ENCODE data around the gene NLRP9. TPM values are rescaled to one million over a fixed set of nuclear protein-coding genes. Genes with fewer than 3 reads are reported as not detected.

Gene NLRP9
- total RNA-seq, 3 donors from 2014 or later: not detected

GRCh38 chr19:55667006-55667381, 71.2 kb downstream of the NLRP9 start:
- Mint-ChIP-seq H3K27me3 (ENCODE audit: low read depth) (no peaks in the 10 kb centered on the region), H3K4me3 (no peak overlapping the region), H3K9me3 (no peaks in the 10 kb centered on the region), H3K4me1 (ENCODE audit: low read depth) (peaks cover 24% of the 10 kb centered on the region), H3K36me3 (ENCODE audit: insufficient read depth) (peaks cover 44% of the 10 kb centered on the region)
- ATAC-seq (no peak), DNase-seq (no peak)

DNA sequence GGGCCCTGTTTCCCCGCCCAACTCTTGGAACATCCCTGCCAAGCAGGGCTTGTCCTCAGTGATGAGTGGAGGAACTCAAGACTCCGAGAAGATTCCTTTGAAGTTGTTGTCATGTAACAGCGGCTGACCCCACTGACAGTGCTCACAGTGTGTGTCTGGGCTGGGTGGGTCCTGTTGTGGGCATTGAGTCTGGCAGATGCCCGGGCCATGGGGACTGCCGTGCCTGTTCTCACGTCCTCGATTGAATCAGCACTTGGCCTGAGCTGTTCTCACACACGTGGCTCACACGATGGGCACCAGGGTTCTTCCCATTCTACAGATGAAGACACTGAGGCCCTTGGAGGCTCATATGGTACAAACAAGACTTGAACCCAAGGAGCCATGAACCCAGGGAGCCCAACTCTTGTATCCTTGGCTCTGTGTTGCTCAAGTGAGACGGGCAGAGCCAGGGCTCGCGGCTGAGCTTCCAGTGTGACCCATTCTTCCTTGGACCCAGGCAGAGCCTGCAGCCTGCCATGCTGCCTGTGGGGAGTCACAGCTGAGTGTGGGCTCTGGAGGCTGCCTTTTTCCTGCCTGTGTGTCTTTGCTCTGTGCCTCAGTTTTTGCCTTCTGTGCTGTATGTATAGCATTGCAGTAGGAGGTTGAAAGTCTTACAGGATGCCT, 71.7 kb downstream of the NLRP9 start:
- Mint-ChIP-seq H3K4me1 (ENCODE audit: low read depth) (peaks cover 24% of the 10 kb centered on the region), H3K27me3 (ENCODE audit: low read depth) (no peaks in the 10 kb centered on the region), H3K9me3 (no peaks in the 10 kb centered on the region), H3K36me3 (ENCODE audit: insufficient read depth) (peaks cover 46% of the 10 kb centered on the region), H3K4me3 (no peak overlapping the region)
- no peak for DNase-seq
- no peak for ATAC-seq

DNA sequence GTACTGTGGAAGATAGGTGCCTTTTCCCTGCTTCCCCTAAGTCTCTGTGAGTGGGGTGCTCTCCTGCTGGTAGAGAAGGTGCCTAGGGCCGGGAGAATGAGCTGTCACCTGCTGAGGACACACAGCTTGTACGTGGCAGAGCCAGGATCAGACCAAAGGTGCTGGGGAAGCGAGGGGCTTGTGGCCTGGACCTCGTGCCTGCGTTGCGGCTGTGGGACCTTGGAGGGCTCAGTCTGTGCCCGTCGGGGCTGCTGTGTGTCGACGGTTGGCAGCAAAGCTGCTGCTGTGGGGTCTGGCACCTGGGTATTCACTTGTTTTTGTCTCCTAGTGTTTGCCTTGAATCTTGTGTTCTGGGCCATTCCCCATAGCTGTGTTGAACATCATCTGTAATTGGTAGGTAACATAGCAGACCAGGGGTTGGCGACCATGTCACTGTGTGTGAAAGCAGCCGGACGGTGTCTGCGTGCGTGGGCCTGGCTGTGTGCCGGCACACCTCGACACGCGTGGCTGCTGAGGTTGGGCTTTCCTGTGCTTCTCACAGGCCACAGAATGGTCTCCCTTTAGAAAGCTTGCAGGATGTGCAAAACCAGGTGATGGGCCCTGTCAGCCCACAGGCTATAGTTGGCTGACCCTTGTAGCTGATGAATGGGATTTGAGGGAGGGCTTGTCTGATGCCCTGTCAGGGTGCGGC, 74.2 kb downstream of the NLRP9 start:
- H3K27me3 Mint-ChIP-seq (ENCODE audit: low read depth): no peaks in the 10 kb centered on the region
- H3K36me3 Mint-ChIP-seq (ENCODE audit: insufficient read depth): peaks cover 37% of the 10 kb centered on the region
- peaks cover 14% of the 10 kb centered on the region for H3K4me1 Mint-ChIP-seq (ENCODE audit: low read depth)
- DNase-seq: no peak
- H3K4me3 Mint-ChIP-seq: no peak overlapping the region
- H3K9me3 Mint-ChIP-seq: no peaks in the 10 kb centered on the region
- no peak for ATAC-seq

- no peak overlapping the region for H3K4me3 Mint-ChIP-seq
- H3K9me3 Mint-ChIP-seq: no peaks in the 10 kb centered on the region
- DNase-seq (no peak), ATAC-seq (no peak)
- no peaks in the 10 kb centered on the region for H3K27me3 Mint-ChIP-seq (ENCODE audit: low read depth)
- peaks cover 30% of the 10 kb centered on the region for H3K4me1 Mint-ChIP-seq (ENCODE audit: low read depth)
- H3K36me3 Mint-ChIP-seq (ENCODE audit: insufficient read depth): peaks cover 43% of the 10 kb centered on the region
These were observed 76.4 kb downstream of the NLRP9 start for GRCh38 chr19:55661826-55662225.

GRCh38 chr19:55660991-55661390, 77.2 kb downstream of the NLRP9 start:
- Mint-ChIP-seq H3K36me3 (ENCODE audit: insufficient read depth) (peaks cover 47% of the 10 kb centered on the region), H3K4me1 (ENCODE audit: low read depth) (peaks cover 33% of the 10 kb centered on the region), H3K27me3 (ENCODE audit: low read depth) (no peaks in the 10 kb centered on the region), H3K4me3 (no peak overlapping the region), H3K9me3 (no peaks in the 10 kb centered on the region)
- no peak for DNase-seq
- ATAC-seq: no peak

DNA sequence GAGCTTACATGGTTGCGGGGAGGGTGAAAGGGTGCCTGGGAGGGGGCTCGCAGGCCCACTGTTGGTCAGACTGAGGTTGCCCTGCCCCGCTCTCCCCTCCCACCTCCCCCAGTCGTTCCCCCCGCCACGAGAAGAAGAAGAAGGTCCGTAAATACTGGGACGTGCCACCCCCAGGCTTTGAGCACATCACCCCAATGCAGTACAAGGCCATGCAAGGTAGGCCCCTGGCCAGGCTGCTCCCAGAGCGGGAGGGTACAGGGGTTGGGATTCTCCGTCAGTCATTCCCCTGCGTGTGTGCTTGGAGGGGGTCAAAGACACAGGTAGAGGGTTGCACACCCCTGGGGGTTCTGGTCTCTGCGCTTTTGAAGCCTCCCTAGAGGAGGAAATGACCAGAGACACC, 77.8 kb downstream of the NLRP9 start:
- DNase-seq (no peak), ATAC-seq (no peak)
- Mint-ChIP-seq H3K4me1 (ENCODE audit: low read depth) (peaks cover 35% of the 10 kb centered on the region), H3K36me3 (ENCODE audit: insufficient read depth) (peaks cover 51% of the 10 kb centered on the region), H3K9me3 (no peaks in the 10 kb centered on the region), H3K4me3 (no peak overlapping the region), H3K27me3 (ENCODE audit: low read depth) (no peaks in the 10 kb centered on the region)

- H3K36me3 Mint-ChIP-seq (ENCODE audit: insufficient read depth): peaks cover 51% of the 10 kb centered on the region
- no peaks in the 10 kb centered on the region for H3K9me3 Mint-ChIP-seq
- H3K4me1 Mint-ChIP-seq (ENCODE audit: low read depth): peaks cover 35% of the 10 kb centered on the region
- DNase-seq (no peak), ATAC-seq (no peak)
- H3K4me3 Mint-ChIP-seq: peak overlapping the region; percentile 52
- no peaks in the 10 kb centered on the region for H3K27me3 Mint-ChIP-seq (ENCODE audit: low read depth)
These were observed 78.4 kb downstream of the NLRP9 start for GRCh38 chr19:55659822-55660221.

- no peak for ATAC-seq
- DNase-seq: no peak
- Mint-ChIP-seq H3K9me3 (no peaks in the 10 kb centered on the region), H3K4me1 (ENCODE audit: low read depth) (peaks cover 35% of the 10 kb centered on the region), H3K36me3 (ENCODE audit: insufficient read depth) (peaks cover 44% of the 10 kb centered on the region), H3K4me3 (peak overlapping the region; percentile 8), H3K27me3 (ENCODE audit: low read depth) (no peaks in the 10 kb centered on the region)
These were observed 79.2 kb downstream of the NLRP9 start for GRCh38 chr19:55658846-55659459.

Other genes starting within 250 kb of the NLRP9 start
- under 1 TPM; 0.29 to 0.66 (median 0.38) TPM for gene SSC5D, start 250.0 kb downstream of the NLRP9 start, total RNA-seq
- not detected for gene SBK2, start 201.3 kb downstream of the NLRP9 start, total RNA-seq
- gene SBK3, start 192.9 kb downstream of the NLRP9 start, total RNA-seq: not detected
- 10 to 100 TPM; 10.1 to 12.2 (median 11.0) TPM for gene ZNF579, start 157.6 kb downstream of the NLRP9 start, total RNA-seq
- 10 to 100 TPM; 31.4 to 35.5 (median 34.4) TPM for gene FIZ1, start 138.9 kb downstream of the NLRP9 start, total RNA-seq
- gene ZNF524, start 138.1 kb downstream of the NLRP9 start, total RNA-seq: 10 to 100 TPM; 12.5 to 12.6 (median 12.6) TPM
- gene ZNF865, start 132.8 kb downstream of the NLRP9 start, total RNA-seq: 10 to 100 TPM; 14.5 to 15.9 (median 15.4) TPM
- gene ZNF784, start 113.8 kb downstream of the NLRP9 start, total RNA-seq: 1 to 10 TPM; 3.3 to 3.4 (median 3.4) TPM
- gene ZNF580, start 97.4 kb downstream of the NLRP9 start, total RNA-seq: 10 to 100 TPM; 27.1 to 31.5 (median 28.5) TPM
- gene ZNF581, start 94.8 kb downstream of the NLRP9 start, total RNA-seq: 10 to 100 TPM; 46.2 to 54.1 (median 52.7) TPM
- gene CCDC106, start 90.2 kb downstream of the NLRP9 start, total RNA-seq: 1 to 10 TPM; 3.9 to 7.8 (median 4.8) TPM
- 100 to 1,000 TPM; 467 to 532 (median 476) TPM for gene U2AF2, start 83.4 kb downstream of the NLRP9 start, total RNA-seq
- 10 to 100 TPM; 55.0 to 61.4 (median 55.2) TPM for gene EPN1, start 63.2 kb downstream of the NLRP9 start, total RNA-seq
- not detected for gene RFPL4A, start 20.7 kb upstream of the NLRP9 start, total RNA-seq
- gene RFPL4AL1, start 30.7 kb upstream of the NLRP9 start, total RNA-seq: not detected
- gene NLRP11, start 93.6 kb upstream of the NLRP9 start, total RNA-seq: under 1 TPM; 0.14 to 0.18 (median 0.18) TPM
- gene NLRP4, start 98.1 kb upstream of the NLRP9 start, total RNA-seq: not detected
- gene NLRP13, start 193.9 kb upstream of the NLRP9 start, total RNA-seq: not detected
- not detected for gene NLRP8, start 209.4 kb upstream of the NLRP9 start, total RNA-seq
- not detected for gene NLRP5, start 248.4 kb upstream of the NLRP9 start, total RNA-seq